Stimulated activated CD8-positive, alpha-beta memory T cell treated with anti-CD3 and anti-CD28 coated beads, Interleukin-4, amount 100 ng/mL, for 4 hours (primary cell): ENCODE results near the gene CPLANE1.
"Not testable (repeated sequence)": the region's sequence is repeated elsewhere in the genome, so short reads cannot be mapped to it uniquely, and the experiment has no call there.

Source experiments
- DNase-seq, 2 donors: peaks; one replicate each; pipeline ENCODE4 v3.0.0-alpha.2; 2020; ENCODE audit warnings: low read depth in 2 of 2, low spot score in 1 of 2

Gene CPLANE1

GRCh38 chr5:37208883-37209797 is 40.0 kb downstream of the CPLANE1 start:
- DNase-seq, result no peak

GRCh38 chr5:37207802-37208201 is 41.4 kb downstream of the CPLANE1 start:
- no peak for DNase-seq

GRCh38 chr5:37206736-37207135 is 42.4 kb downstream of the CPLANE1 start:
- no peak for DNase-seq

GRCh38 chr5:37198842-37199241 is 50.3 kb downstream of the CPLANE1 start:
- DNase-seq, result no peak

- no peak for DNase-seq
Measured at GRCh38 chr5:37198061-37198460, 51.1 kb downstream of the CPLANE1 start.

GRCh38 chr5:37197340-37198050 is 51.7 kb downstream of the CPLANE1 start:
- DNase-seq, result no peak

- DNase-seq, result no peak
Measured at GRCh38 chr5:37190592-37190991, 58.6 kb downstream of the CPLANE1 start.

- DNase-seq, result no peak
Measured at GRCh38 chr5:37189355-37189754, 59.8 kb downstream of the CPLANE1 start.

GRCh38 chr5:37187465-37187977 is 61.7 kb downstream of the CPLANE1 start:
- DNase-seq, result no peak

GRCh38 chr5:37184748-37185364 is 64.3 kb downstream of the CPLANE1 start:
- no peak for DNase-seq

- no peak for DNase-seq
Measured at GRCh38 chr5:37182667-37183066, 66.5 kb downstream of the CPLANE1 start.

GRCh38 chr5:37174928-37175327 is 74.2 kb downstream of the CPLANE1 start:
- DNase-seq, result no peak

GRCh38 chr5:37172957-37173356 is 76.2 kb downstream of the CPLANE1 start:
- DNase-seq, result no peak

GRCh38 chr5:37170856-37171255 is 78.3 kb downstream of the CPLANE1 start:
- DNase-seq, result no peak

GRCh38 chr5:37166197-37166596 is 83.0 kb downstream of the CPLANE1 start:
- no peak for DNase-seq

GRCh38 chr5:37165761-37166160 is 83.4 kb downstream of the CPLANE1 start:
- no peak for DNase-seq

GRCh38 chr5:37153661-37154060 is 95.5 kb downstream of the CPLANE1 start:
- no peak for DNase-seq

GRCh38 chr5:37146896-37147295 is 102.3 kb downstream of the CPLANE1 start:
- DNase-seq, result no peak

- no peak for DNase-seq
Measured at GRCh38 chr5:37136694-37137093, 112.5 kb downstream of the CPLANE1 start.

GRCh38 chr5:37135312-37135711 is 113.9 kb downstream of the CPLANE1 start:
- DNase-seq, result not testable (repeated sequence)

- no peak for DNase-seq
Measured at GRCh38 chr5:37133939-37134338, 115.2 kb downstream of the CPLANE1 start.

- DNase-seq, result no peak
Measured at GRCh38 chr5:37132646-37133045, 116.5 kb downstream of the CPLANE1 start.
